HuH-7.5 (cell line): ENCODE data around the gene SNCA.

Source experiments
- DNase-seq: peaks from one replicate; pipeline ENCODE4 v3.0.0; 2011; ENCODE audit warnings: low spot score

Gene SNCA

GRCh38 chr4:89836897-89837384 lies at the start of gene SNCA:
Gene SNCA, minus strand, starts transcription at chr4:89837161. Its CDS starts 1,494 bp downstream, at chr4:89835667.
- DNase-seq: peak; percentile 31

GRCh38 chr4:89879215-89879614 lies 42.3 kb upstream of the SNCA start:
- DNase-seq: no peak

GRCh38 chr4:89878611-89879010 lies 41.6 kb upstream of the SNCA start:
- DNase-seq: no peak

- no peak for DNase-seq
Observed at GRCh38 chr4:89876548-89876947, 39.6 kb upstream of the SNCA start.

- no peak for DNase-seq
Observed at GRCh38 chr4:89871211-89871610, 34.2 kb upstream of the SNCA start.

- no peak for DNase-seq
Observed at GRCh38 chr4:89868999-89869589, 32.1 kb upstream of the SNCA start.

GRCh38 chr4:89868276-89868675 lies 31.3 kb upstream of the SNCA start:
- no peak for DNase-seq

GRCh38 chr4:89863533-89863932 lies 26.6 kb upstream of the SNCA start:
- no peak for DNase-seq

- no peak for DNase-seq
Observed at GRCh38 chr4:89860971-89861370, 24.0 kb upstream of the SNCA start.

- no peak for DNase-seq
Observed at GRCh38 chr4:89855236-89855635, 18.3 kb upstream of the SNCA start.

GRCh38 chr4:89847571-89848325 lies 10.8 kb upstream of the SNCA start:
- DNase-seq: no peak

- no peak for DNase-seq
Observed at GRCh38 chr4:89839558-89839957, 2.6 kb upstream of the SNCA start.

GRCh38 chr4:89837993-89838390 lies 1.0 kb upstream of the SNCA start:
- DNase-seq: peak; percentile 34

GRCh38 chr4:89837385-89837992 lies 528 bp upstream of the SNCA start:
- DNase-seq: peak; percentile 9

- DNase-seq: peak; percentile 10
Observed at GRCh38 chr4:89836031-89836745, 773 bp downstream of the SNCA start.

GRCh38 chr4:89835413-89835812 lies 1.5 kb downstream of the SNCA start:
- no peak for DNase-seq

- DNase-seq: no peak
Observed at GRCh38 chr4:89834486-89835209, 2.3 kb downstream of the SNCA start.

GRCh38 chr4:89829470-89830138 lies 7.4 kb downstream of the SNCA start:
- DNase-seq: no peak

GRCh38 chr4:89823416-89823815 lies 13.5 kb downstream of the SNCA start:
- no peak for DNase-seq

GRCh38 chr4:89821612-89822011 lies 15.3 kb downstream of the SNCA start:
- no peak for DNase-seq

- no peak for DNase-seq
Observed at GRCh38 chr4:89820010-89820409, 17.0 kb downstream of the SNCA start.
